Neural progenitor cell (in vitro differentiated cells): ENCODE measurements around the gene IGSF21. TPM values are rescaled to one million over a fixed set of nuclear protein-coding genes. Genes with fewer than 3 reads are reported as not detected.

Experiments used
- DNase-seq: peaks from one replicate; pipeline ENCODE4 v3.0.0-alpha.2; 2016; ENCODE audit warnings: low spot score
- H2AFZ ChIP-seq: fragments of 200-600 bp; sonication (generic); replicated peaks from 2 replicates; pipeline ENCODE4 v1.6.1; 2016; ENCODE audit warnings: antibody characterized with exemption
- H3F3A ChIP-seq: fragments of 200-600 bp; sonication (generic); 2 replicates; pipeline ENCODE4 v1.6.1; 2016; ENCODE audit warnings: antibody characterized with exemption, low read depth
- H3K27ac ChIP-seq: fragments of 200-600 bp; sonication (generic); 2 replicates; pipeline ENCODE4 v1.5.1; 2016; ENCODE audit warnings: mild to moderate bottlenecking
- H3K27me3 ChIP-seq: fragments of 200-600 bp; sonication (generic); 2 replicates; pipeline ENCODE4 v1.6.1; 2016; ENCODE audit warnings: mild to moderate bottlenecking, moderate library complexity
- H3K36me3 ChIP-seq: fragments of 200-600 bp; sonication (generic); 2 replicates; pipeline ENCODE4 v1.5.1; 2016
- H3K4me1 ChIP-seq: fragments of 200-600 bp; sonication (generic); 2 replicates; pipeline ENCODE4 v1.6.1; 2016; ENCODE audit warnings: mixed run types
- H3K4me2 ChIP-seq: fragments of 200-600 bp; sonication (generic); 2 replicates; pipeline ENCODE4 v1.6.1; 2016
- H3K4me3 ChIP-seq: fragments of 200-600 bp; sonication (generic); 2 replicates; pipeline ENCODE4 v1.5.1; 2016
- H3K79me2 ChIP-seq: fragments of 200-600 bp; sonication (generic); 2 replicates; pipeline ENCODE4 v1.6.1; 2016; ENCODE audit warnings: low read depth
- H3K9ac ChIP-seq: fragments of 200-600 bp; sonication (generic); 2 replicates; pipeline ENCODE4 v1.6.1; 2016
- H3K9me3 ChIP-seq: fragments of 200-600 bp; sonication (generic); 2 replicates; pipeline ENCODE4 v1.5.1; 2016; ENCODE audit warnings: low read depth
- H4K20me1 ChIP-seq: fragments of 200-600 bp; sonication (generic); 2 replicates; pipeline ENCODE4 v1.6.1; 2016; ENCODE audit warnings: low read depth
- H3K27ac Mint-ChIP-seq: 3 replicates; pipeline ENCODE4 v1.8.0; 2021; ENCODE audit warnings: mixed read lengths
- H3K27me3 Mint-ChIP-seq: 2 replicates; pipeline ENCODE4 v1.8.0; 2022; ENCODE audit warnings: low read depth, mild to moderate bottlenecking, inconsistent platforms, moderate library complexity, mixed read lengths; ENCODE audit not compliant: insufficient read depth
- H3K36me3 Mint-ChIP-seq: 3 replicates; pipeline ENCODE4 v1.8.0; 2021; ENCODE audit warnings: mixed read lengths
- H3K4me1 Mint-ChIP-seq: 3 replicates; pipeline ENCODE4 v1.8.0; 2021; ENCODE audit warnings: mixed read lengths
- H3K4me3 Mint-ChIP-seq: 3 replicates; pipeline ENCODE4 v1.8.0; 2021; ENCODE audit warnings: mild to moderate bottlenecking, moderate library complexity, mixed read lengths
- H3K9me3 Mint-ChIP-seq: 3 replicates; pipeline ENCODE4 v1.8.0; 2020; ENCODE audit warnings: mixed read lengths
- CTCF ChIP-seq: fragments of 200-600 bp; sonication (generic); IDR thresholded peaks from 2 replicates; pipeline ENCODE4 v1.5.1; 2017; ENCODE audit warnings: antibody characterized with exemption, mild to moderate bottlenecking
- EZH2 ChIP-seq: fragments of 200-600 bp; sonication (generic); IDR thresholded peaks from 2 replicates; pipeline ENCODE4 v1.6.1; 2017; ENCODE audit warnings: antibody characterized with exemption, mild to moderate bottlenecking, moderate library complexity
- EZH2phosphoT487 ChIP-seq: fragments of 200-600 bp; sonication (generic); IDR thresholded peaks from 2 replicates; pipeline ENCODE4 v1.6.1; 2017; ENCODE audit warnings: antibody characterized with exemption
- total RNA-seq: library from RNA; depleted of rRNA; stranded (reverse); fragments of >200 nt; gene quantifications from 2 replicates; pipeline ENCODE4 v1.2.3, GENCODE V29; 2015; ENCODE audit warnings: low replicate concordance

IGSF21 gene
- total RNA-seq, 1 donor from 2014 or later, result 1.7 TPM

GRCh38 chr1:18360251-18360650 lies 252.7 kb downstream of the IGSF21 start:
- no peak overlapping the region for H3K9ac ChIP-seq
- H3K36me3 Mint-ChIP-seq, result peaks cover 1% of the 10 kb centered on the region
- H3K9me3 ChIP-seq, result no peaks in the 10 kb centered on the region
- H3K27ac ChIP-seq, result no peak overlapping the region
- no peak overlapping the region for H3K4me2 ChIP-seq
- H2AFZ ChIP-seq, result no peak overlapping the region
- H3K4me1 ChIP-seq, result no peaks in the 10 kb centered on the region
- H3K9me3 Mint-ChIP-seq, result no peaks in the 10 kb centered on the region
- no peak for TF ChIP-seq EZH2phosphoT487
- TF ChIP-seq CTCF, result no peak
- TF ChIP-seq EZH2, result no peak
- no peak for DNase-seq
- H3K79me2 ChIP-seq, result no peaks in the 10 kb centered on the region
- no peak overlapping the region for H3K27ac Mint-ChIP-seq
- H3K27me3 ChIP-seq, result no peaks in the 10 kb centered on the region
- H3K27me3 Mint-ChIP-seq, result peaks cover 8% of the 10 kb centered on the region
- no peak overlapping the region for H3K4me3 Mint-ChIP-seq
- no peaks in the 10 kb centered on the region for H3F3A ChIP-seq
- H3K4me3 ChIP-seq, result no peak overlapping the region
- H4K20me1 ChIP-seq, result no peaks in the 10 kb centered on the region
- no peaks in the 10 kb centered on the region for H3K36me3 ChIP-seq
- H3K4me1 Mint-ChIP-seq, result no peaks in the 10 kb centered on the region

- Histone ChIP-seq H2AFZ (no peak overlapping the region), H3K4me1 (no peaks in the 10 kb centered on the region), H3K4me3 (no peak overlapping the region), H3K79me2 (no peaks in the 10 kb centered on the region), H3F3A (no peaks in the 10 kb centered on the region), H3K36me3 (no peaks in the 10 kb centered on the region), H3K9ac (no peak overlapping the region), H3K9me3 (no peaks in the 10 kb centered on the region), H3K27ac (no peak overlapping the region), H3K27me3 (no peaks in the 10 kb centered on the region), H3K4me2 (no peak overlapping the region), H4K20me1 (no peaks in the 10 kb centered on the region)
- TF ChIP-seq CTCF, result no peak
- no peak for TF ChIP-seq EZH2
- no peak for TF ChIP-seq EZH2phosphoT487
- Mint-ChIP-seq H3K27me3 (peaks cover 10% of the 10 kb centered on the region), H3K36me3 (peaks cover 7% of the 10 kb centered on the region), H3K27ac (no peak overlapping the region), H3K4me3 (no peak overlapping the region), H3K9me3 (peaks cover 12% of the 10 kb centered on the region), H3K4me1 (no peaks in the 10 kb centered on the region)
- DNase-seq, result no peak
Observed at GRCh38 chr1:18362150-18362549, 254.6 kb downstream of the IGSF21 start.

- H3F3A ChIP-seq, result no peaks in the 10 kb centered on the region
- H4K20me1 ChIP-seq, result no peaks in the 10 kb centered on the region
- Mint-ChIP-seq H3K4me3 (no peak overlapping the region), H3K27ac (no peak overlapping the region), H3K36me3 (peaks cover 7% of the 10 kb centered on the region), H3K27me3 (peaks cover 10% of the 10 kb centered on the region), H3K9me3 (peaks cover 12% of the 10 kb centered on the region), H3K4me1 (no peaks in the 10 kb centered on the region)
- no peak overlapping the region for H2AFZ ChIP-seq
- no peaks in the 10 kb centered on the region for H3K36me3 ChIP-seq
- H3K27me3 ChIP-seq, result no peaks in the 10 kb centered on the region
- no peaks in the 10 kb centered on the region for H3K4me1 ChIP-seq
- H3K9me3 ChIP-seq, result no peaks in the 10 kb centered on the region
- H3K27ac ChIP-seq, result no peak overlapping the region
- H3K4me2 ChIP-seq, result no peak overlapping the region
- no peak for DNase-seq
- H3K9ac ChIP-seq, result no peak overlapping the region
- no peaks in the 10 kb centered on the region for H3K79me2 ChIP-seq
- no peak overlapping the region for H3K4me3 ChIP-seq
- TF ChIP-seq EZH2 (no peak), EZH2phosphoT487 (no peak), CTCF (no peak)
Observed at GRCh38 chr1:18363436-18363835, 255.8 kb downstream of the IGSF21 start.
